ENCODE measurements around the gene ZNF487.
"Not testable (repeated sequence)": the region's sequence is repeated elsewhere in the genome, so short reads cannot be mapped to it uniquely, and the experiment has no call there.

The ZNF487 gene

DNA sequence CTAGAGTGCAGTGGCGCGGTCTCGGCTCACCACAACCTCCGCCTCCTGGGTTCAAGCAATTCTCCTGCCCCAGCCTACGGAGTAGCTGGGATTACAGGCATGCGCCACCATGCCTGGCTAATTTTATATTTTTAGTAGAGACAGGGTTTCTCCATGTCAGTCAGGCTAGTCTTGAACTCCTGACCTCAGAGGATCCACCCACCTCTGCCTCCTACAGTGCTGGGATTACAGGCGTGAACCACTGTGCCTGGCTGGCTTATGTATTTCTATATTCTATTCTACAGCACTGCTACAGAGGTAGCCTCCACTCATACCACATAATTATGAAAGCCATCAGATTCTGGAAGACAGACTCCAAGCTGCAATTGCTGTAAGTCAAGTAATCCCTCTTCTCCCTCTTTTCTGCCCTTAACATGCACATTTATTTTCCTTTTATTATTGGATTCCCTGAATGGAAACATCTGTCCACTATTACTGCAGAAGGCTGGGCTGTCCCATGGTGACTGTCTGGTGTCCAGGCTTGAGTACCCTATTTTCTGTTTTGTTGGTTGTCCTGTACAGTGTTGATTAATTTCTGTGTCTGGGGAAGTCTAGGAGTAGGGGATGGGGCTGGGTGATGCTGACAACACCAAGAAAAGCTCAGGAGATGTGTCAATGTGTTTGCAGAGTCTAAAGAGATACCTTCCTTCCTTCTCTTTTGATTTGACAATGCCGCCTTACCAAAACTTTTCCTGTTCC, 5.8 kb upstream of the ZNF487 start:
- Histone ChIP-seq H3K9me3 (ENCODE audit: control insufficient read depth, low read length) (no peaks in the 10 kb centered on the region), H3K36me3 (ENCODE audit: control insufficient read depth, insufficient read depth, low read length) (no peaks in the 10 kb centered on the region), H3K27me3 (replicated peaks; ENCODE audit: control insufficient read depth, insufficient read depth, low read length, poor library complexity, severe bottlenecking) (no peaks in the 10 kb centered on the region), H3K4me3 (ENCODE audit: insufficient read depth, low read depth, low read length, poor library complexity, severe bottlenecking) (no peak overlapping the region), H3K4me1 (ENCODE audit: control insufficient read depth, insufficient read depth, low read length, poor library complexity, severe bottlenecking) (peaks cover 3% of the 10 kb centered on the region), H3K27ac (ENCODE audit: insufficient read depth, low read length, poor library complexity, severe bottlenecking) (no peak overlapping the region)
- DNase-seq: no peak

DNA sequence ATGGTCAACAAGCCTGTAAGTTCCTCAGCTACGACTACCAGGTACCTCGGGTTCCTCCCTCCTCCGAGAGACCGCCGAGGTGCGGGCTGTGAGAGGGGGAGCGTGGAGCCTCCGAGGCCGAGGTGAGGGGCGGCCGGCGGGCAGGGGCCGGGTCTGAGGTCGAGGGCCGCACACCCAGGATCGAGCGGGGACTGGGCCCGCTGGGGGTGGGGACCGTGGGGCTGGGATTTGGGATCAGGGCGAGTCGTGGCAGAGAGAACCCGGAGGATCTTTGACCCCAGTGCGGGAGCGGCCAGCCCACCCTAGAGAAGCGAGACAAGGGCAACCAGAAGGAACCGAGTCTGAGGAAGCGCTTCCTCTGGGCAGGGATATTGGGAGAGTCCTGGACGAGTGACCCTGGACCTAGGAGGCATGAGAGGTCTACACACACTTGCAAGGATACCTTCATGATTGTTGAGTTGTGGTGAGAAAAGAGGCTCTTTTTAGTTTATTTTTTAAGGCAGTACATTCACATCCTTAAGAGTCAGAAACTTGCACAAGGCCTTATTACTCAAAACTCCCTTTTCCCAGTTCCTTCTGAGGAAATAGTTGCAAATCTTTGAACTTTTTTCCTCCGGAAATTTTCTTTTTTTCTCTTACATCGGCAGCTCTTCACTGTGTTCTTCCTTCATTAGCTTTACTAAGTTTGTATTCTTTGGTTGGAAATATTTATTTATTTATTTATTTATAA, 395 bp downstream of the ZNF487 start:
- peak overlapping the region; percentile 94 for H3K4me3 ChIP-seq (ENCODE audit: insufficient read depth, low read depth, low read length, poor library complexity, severe bottlenecking)
- DNase-seq: no peak
- no peaks in the 10 kb centered on the region for H3K9me3 ChIP-seq (ENCODE audit: control insufficient read depth, low read length)
- no peaks in the 10 kb centered on the region for H3K27me3 ChIP-seq (replicated peaks; ENCODE audit: control insufficient read depth, insufficient read depth, low read length, poor library complexity, severe bottlenecking)
- H3K27ac ChIP-seq (ENCODE audit: insufficient read depth, low read length, poor library complexity, severe bottlenecking): peak overlapping the region; percentile 99
- peaks cover 5% of the 10 kb centered on the region for H3K4me1 ChIP-seq (ENCODE audit: control insufficient read depth, insufficient read depth, low read length, poor library complexity, severe bottlenecking)
- no peaks in the 10 kb centered on the region for H3K36me3 ChIP-seq (ENCODE audit: control insufficient read depth, insufficient read depth, low read length)

DNA sequence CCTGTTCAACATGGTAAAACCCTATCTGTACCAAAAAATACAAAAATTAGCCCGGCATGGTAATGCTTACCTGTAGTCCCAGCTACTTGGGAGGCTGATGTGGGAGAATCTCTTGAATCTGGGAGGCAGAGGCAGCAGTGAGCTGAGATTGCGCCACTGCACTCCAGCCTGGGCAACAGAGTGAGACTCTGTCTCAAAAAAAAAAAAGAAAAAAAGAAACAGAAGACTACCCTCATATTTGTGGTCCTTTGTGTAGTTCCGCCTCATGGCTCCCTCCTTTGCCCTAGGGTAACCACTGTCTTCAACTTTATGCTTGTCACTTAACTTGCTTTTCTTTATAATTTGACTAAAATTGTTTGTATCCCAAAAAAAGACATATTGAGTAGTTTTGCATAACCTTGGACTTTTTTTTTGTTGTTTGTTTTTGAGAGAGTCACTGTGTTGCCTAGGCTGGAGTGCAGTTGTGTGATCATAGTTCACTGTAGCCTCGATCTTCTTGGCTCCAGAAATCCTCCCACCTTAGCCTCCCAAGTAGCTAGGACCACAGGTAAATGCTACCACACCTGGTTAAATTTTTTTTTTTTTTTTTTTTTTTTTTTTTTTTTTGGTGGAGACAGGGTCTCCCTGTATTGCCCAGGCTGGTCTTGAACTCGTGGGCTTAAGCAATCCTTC, 3.7 kb downstream of the ZNF487 start:
- Histone ChIP-seq H3K27me3 (replicated peaks; ENCODE audit: control insufficient read depth, insufficient read depth, low read length, poor library complexity, severe bottlenecking) (no peaks in the 10 kb centered on the region), H3K9me3 (ENCODE audit: control insufficient read depth, low read length) (no peaks in the 10 kb centered on the region), H3K4me1 (ENCODE audit: control insufficient read depth, insufficient read depth, low read length, poor library complexity, severe bottlenecking) (peaks cover 5% of the 10 kb centered on the region), H3K4me3 (ENCODE audit: insufficient read depth, low read depth, low read length, poor library complexity, severe bottlenecking) (no peak overlapping the region), H3K27ac (ENCODE audit: insufficient read depth, low read length, poor library complexity, severe bottlenecking) (no peak overlapping the region), H3K36me3 (ENCODE audit: control insufficient read depth, insufficient read depth, low read length) (no peaks in the 10 kb centered on the region)
- no peak for DNase-seq

DNA sequence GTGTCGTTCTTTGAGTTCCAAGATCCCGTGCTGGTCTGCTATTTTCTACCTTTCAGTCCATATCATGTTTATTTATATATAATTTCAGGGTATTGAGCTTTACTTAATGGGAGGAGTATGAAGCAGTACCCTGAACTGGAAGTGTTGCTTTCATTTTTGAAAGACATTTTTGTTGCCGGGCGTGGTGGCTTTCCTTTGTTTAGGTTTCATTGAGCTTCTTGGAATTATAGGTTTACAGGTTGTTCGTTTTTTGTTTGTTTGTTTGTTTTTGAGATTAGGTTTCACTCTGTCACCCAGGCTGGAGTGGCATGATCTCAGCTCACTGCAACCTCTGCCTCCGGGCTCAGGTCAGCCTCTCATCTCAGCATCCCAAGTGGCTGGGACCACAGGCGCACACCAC, 7.4 kb downstream of the ZNF487 start:
- H3K4me1 ChIP-seq (ENCODE audit: control insufficient read depth, insufficient read depth, low read length, poor library complexity, severe bottlenecking): no peaks in the 10 kb centered on the region
- no peaks in the 10 kb centered on the region for H3K36me3 ChIP-seq (ENCODE audit: control insufficient read depth, insufficient read depth, low read length)
- H3K4me3 ChIP-seq (ENCODE audit: insufficient read depth, low read depth, low read length, poor library complexity, severe bottlenecking): no peak overlapping the region
- no peak overlapping the region for H3K27ac ChIP-seq (ENCODE audit: insufficient read depth, low read length, poor library complexity, severe bottlenecking)
- no peak for DNase-seq
- H3K9me3 ChIP-seq (ENCODE audit: control insufficient read depth, low read length): no peaks in the 10 kb centered on the region
- no peaks in the 10 kb centered on the region for H3K27me3 ChIP-seq (replicated peaks; ENCODE audit: control insufficient read depth, insufficient read depth, low read length, poor library complexity, severe bottlenecking)

DNA sequence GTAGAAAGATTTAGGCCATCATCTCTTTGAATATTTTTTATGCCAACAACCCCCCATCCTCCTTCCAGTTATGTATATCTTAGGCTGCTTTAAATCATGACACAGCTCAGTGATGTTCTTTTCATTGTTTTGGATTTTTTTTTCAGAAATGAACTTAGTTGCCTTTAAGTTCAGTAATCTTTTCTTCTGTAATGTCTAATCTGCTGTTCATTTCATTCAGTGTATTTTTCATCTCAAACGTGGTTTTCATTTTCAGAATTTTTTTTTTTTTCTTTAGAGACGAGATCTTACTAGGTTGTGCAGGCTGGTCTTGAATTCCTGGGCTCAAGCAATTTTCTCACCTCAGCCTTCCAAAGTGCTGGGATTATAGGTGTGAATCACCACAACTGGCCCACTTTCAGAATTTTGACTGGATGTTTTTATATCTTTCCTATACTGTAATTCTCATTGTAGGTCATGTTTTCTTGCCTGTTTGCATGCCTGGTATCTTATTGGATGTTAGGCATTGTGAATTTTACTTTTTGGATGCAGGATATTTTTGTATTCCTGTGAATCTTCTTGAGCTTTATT, 8.1 kb downstream of the ZNF487 start:
- Histone ChIP-seq H3K27ac (ENCODE audit: insufficient read depth, low read length, poor library complexity, severe bottlenecking) (no peak overlapping the region), H3K36me3 (ENCODE audit: control insufficient read depth, insufficient read depth, low read length) (no peaks in the 10 kb centered on the region)
- no peak for DNase-seq

DNA sequence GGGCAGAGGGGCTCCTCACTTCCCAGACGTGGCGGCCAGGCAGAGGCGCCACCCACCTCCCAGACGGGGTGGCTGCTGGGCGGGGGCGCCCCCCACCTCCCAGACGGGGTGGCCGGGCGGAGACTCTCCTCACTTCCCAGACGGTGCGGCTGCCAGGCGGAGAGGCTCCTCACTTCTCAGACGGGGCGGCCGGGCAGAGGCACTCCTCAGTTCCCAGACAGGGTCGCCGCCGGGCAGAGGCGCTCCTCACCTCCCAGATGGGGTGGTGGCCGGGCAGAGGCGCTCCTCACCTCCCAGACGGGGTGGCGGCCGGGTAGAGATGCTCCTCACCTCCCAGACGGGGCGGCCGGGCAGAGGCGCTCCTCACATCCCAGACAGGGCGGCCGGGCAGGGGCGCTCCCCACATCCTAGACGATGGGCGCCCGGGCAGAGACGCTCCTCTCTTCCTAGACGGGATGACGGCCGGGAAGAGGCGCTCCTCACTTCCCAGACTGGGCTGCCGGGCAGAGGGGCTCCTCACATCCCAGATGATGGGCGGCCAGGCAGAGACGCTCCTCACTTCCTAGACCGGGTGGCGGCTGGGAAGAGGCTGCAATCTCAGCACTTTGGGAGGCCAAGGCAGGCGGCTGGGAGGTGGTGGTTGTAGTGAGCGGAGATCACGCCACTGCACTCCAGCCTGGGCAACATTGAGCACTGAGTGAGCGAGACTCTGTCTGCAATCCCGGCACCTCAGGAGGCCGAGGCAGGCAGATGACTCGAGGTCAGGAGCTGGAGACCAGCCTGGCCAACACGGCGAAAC, 9.5 kb downstream of the ZNF487 start:
- H3K4me1 ChIP-seq (ENCODE audit: control insufficient read depth, insufficient read depth, low read length, poor library complexity, severe bottlenecking); H3K27me3 ChIP-seq (replicated peaks; ENCODE audit: control insufficient read depth, insufficient read depth, low read length, poor library complexity, severe bottlenecking); DNase-seq; H3K36me3 ChIP-seq (ENCODE audit: control insufficient read depth, insufficient read depth, low read length); H3K27ac ChIP-seq (ENCODE audit: insufficient read depth, low read length, poor library complexity, severe bottlenecking); H3K9me3 ChIP-seq (ENCODE audit: control insufficient read depth, low read length); H3K4me3 ChIP-seq (ENCODE audit: insufficient read depth, low read depth, low read length, poor library complexity, severe bottlenecking): not testable (repeated sequence)

More for the DNA sequence above, 8.1 kb downstream of the ZNF487 start:
- Histone ChIP-seq H3K27me3 (replicated peaks; ENCODE audit: control insufficient read depth, insufficient read depth, low read length, poor library complexity, severe bottlenecking) (no peaks in the 10 kb centered on the region), H3K9me3 (ENCODE audit: control insufficient read depth, low read length) (no peaks in the 10 kb centered on the region), H3K4me3 (ENCODE audit: insufficient read depth, low read depth, low read length, poor library complexity, severe bottlenecking) (no peak overlapping the region), H3K4me1 (ENCODE audit: control insufficient read depth, insufficient read depth, low read length, poor library complexity, severe bottlenecking) (no peaks in the 10 kb centered on the region)

DNA sequence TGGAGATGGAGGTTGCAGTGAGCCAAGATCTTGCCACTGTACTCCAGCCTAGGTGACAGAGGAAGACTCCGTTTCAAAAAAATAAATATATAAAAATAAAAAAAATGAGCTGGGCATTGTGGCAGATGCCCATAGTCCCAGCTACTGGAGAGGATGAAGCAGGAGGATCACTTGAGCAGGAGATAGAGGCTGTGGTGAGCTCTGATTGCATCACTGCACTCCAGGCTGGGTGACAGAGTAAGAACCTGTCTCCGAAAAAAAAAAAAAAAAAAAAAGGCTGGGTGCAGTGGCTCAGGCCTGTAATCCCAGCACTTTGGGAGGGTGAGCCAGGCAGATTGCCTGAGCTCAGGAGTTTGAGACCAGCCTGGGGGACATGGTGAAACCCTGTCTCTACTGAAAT, 11.8 kb downstream of the ZNF487 start:
- Histone ChIP-seq H3K9me3 (ENCODE audit: control insufficient read depth, low read length) (no peaks in the 10 kb centered on the region), H3K27me3 (replicated peaks; ENCODE audit: control insufficient read depth, insufficient read depth, low read length, poor library complexity, severe bottlenecking) (no peaks in the 10 kb centered on the region), H3K4me3 (ENCODE audit: insufficient read depth, low read depth, low read length, poor library complexity, severe bottlenecking) (no peak overlapping the region), H3K36me3 (ENCODE audit: control insufficient read depth, insufficient read depth, low read length) (no peaks in the 10 kb centered on the region), H3K4me1 (ENCODE audit: control insufficient read depth, insufficient read depth, low read length, poor library complexity, severe bottlenecking) (peaks cover 18% of the 10 kb centered on the region), H3K27ac (ENCODE audit: insufficient read depth, low read length, poor library complexity, severe bottlenecking) (no peak overlapping the region)
- DNase-seq: no peak

DNA sequence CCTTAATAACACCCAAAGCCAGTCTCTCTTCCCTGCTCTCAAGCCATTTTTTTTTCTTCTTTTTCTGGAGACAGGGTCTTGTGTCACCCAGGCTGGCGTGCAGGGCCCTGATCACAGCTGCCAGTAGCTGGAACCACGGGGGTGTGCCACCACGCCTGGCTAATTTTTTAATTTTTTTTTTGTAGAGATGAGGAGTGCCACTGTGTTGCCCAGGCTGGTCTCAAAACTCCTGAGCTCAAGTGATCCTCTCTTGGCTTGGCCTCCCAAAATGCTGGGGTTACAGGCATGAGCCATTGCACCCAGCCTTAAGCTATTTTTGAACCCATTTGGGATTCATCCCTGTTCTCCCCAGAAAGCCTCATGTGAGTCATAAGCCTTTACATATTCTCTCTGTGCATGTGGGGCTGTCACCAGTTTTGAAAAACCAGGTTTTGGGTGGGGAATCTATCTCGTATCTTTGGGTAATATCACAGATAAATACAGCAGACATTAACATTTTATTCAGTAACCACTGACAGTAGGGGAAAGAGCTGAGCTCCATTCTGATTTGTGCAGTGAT, 15.5 kb downstream of the ZNF487 start:
- Histone ChIP-seq H3K4me3 (ENCODE audit: insufficient read depth, low read depth, low read length, poor library complexity, severe bottlenecking) (no peak overlapping the region), H3K4me1 (ENCODE audit: control insufficient read depth, insufficient read depth, low read length, poor library complexity, severe bottlenecking) (peaks cover 34% of the 10 kb centered on the region), H3K9me3 (ENCODE audit: control insufficient read depth, low read length) (no peaks in the 10 kb centered on the region), H3K27me3 (replicated peaks; ENCODE audit: control insufficient read depth, insufficient read depth, low read length, poor library complexity, severe bottlenecking) (no peaks in the 10 kb centered on the region), H3K27ac (ENCODE audit: insufficient read depth, low read length, poor library complexity, severe bottlenecking) (peak overlapping the region; percentile 50), H3K36me3 (ENCODE audit: control insufficient read depth, insufficient read depth, low read length) (no peaks in the 10 kb centered on the region)
- no peak for DNase-seq

DNA sequence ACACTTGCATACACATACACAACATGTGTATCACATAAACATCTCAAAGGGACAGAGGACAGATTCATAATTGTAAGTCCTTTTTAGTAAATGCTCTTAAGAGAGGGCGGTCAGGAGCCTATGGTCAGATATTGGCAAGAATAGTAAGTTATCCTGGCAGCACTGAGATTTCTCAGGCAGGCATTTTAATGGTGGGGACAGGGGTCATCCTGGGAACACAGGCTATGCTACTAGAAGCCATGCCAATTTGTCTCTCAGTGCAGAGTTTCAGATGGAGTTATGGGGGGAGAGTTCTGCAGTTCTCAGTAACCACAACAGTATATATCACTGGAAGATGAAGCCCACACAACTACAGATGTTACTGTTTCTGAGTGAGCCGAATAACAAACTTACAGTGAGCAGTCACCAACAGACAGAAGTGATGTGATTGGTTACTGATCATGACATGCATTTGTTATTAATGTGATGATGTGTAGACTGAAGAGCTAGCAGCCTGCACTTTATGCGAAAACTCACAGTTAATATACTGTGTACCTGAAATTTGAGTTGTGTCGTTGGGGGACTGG, 16.4 kb downstream of the ZNF487 start:
- Histone ChIP-seq H3K4me1 (ENCODE audit: control insufficient read depth, insufficient read depth, low read length, poor library complexity, severe bottlenecking) (peaks cover 34% of the 10 kb centered on the region), H3K27me3 (replicated peaks; ENCODE audit: control insufficient read depth, insufficient read depth, low read length, poor library complexity, severe bottlenecking) (no peaks in the 10 kb centered on the region), H3K27ac (ENCODE audit: insufficient read depth, low read length, poor library complexity, severe bottlenecking) (peak overlapping the region; percentile 50), H3K4me3 (ENCODE audit: insufficient read depth, low read depth, low read length, poor library complexity, severe bottlenecking) (no peak overlapping the region), H3K36me3 (ENCODE audit: control insufficient read depth, insufficient read depth, low read length) (no peaks in the 10 kb centered on the region), H3K9me3 (ENCODE audit: control insufficient read depth, low read length) (no peaks in the 10 kb centered on the region)
- no peak for DNase-seq

Measured in effector memory CD4-positive, alpha-beta T cell (primary cell).